HG02588 (cell line): ENCODE data around the gene UNC93B1.

ENCODE experiments used
- ATAC-seq: cut with Tn5 transposase; IDR thresholded peaks from one replicate; pipeline ENCODE4 v1.9.1; 2021; ENCODE audit warnings: mild to moderate bottlenecking, moderate library complexity; ENCODE audit not compliant: unreplicated experiment

UNC93B1 gene

DNA sequence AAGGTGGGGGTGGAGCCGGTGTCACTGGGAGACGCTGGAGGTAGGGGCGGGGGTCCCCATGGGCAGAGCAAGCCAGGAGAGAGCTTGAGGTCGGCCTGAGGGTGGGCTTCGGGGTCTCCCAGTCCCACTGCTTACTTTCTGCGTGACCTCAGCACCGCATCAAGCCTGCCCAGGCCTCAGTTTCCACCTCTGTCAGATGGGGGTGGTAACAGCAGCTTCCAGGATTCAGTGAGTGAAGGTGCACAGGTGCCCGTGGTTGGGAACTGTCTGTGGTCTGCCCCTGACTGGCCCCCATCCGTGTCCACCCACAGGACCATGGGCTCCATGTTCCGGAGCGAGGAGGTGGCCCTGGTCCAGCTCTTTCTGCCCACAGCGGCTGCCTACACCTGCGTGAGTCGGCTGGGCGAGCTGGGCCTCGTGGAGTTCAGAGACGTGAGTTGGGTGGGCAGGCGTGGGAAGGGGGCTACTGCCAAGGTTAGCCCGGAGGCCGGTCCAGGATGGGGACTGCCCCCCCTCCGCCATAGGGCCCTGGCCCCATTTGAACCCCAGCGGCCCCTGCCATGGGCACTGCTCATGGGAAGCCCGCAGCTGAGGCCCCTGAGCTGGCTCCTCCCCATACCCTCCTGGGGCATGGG, 37.2 kb upstream of the UNC93B1 start:
- ATAC-seq = no peak

DNA sequence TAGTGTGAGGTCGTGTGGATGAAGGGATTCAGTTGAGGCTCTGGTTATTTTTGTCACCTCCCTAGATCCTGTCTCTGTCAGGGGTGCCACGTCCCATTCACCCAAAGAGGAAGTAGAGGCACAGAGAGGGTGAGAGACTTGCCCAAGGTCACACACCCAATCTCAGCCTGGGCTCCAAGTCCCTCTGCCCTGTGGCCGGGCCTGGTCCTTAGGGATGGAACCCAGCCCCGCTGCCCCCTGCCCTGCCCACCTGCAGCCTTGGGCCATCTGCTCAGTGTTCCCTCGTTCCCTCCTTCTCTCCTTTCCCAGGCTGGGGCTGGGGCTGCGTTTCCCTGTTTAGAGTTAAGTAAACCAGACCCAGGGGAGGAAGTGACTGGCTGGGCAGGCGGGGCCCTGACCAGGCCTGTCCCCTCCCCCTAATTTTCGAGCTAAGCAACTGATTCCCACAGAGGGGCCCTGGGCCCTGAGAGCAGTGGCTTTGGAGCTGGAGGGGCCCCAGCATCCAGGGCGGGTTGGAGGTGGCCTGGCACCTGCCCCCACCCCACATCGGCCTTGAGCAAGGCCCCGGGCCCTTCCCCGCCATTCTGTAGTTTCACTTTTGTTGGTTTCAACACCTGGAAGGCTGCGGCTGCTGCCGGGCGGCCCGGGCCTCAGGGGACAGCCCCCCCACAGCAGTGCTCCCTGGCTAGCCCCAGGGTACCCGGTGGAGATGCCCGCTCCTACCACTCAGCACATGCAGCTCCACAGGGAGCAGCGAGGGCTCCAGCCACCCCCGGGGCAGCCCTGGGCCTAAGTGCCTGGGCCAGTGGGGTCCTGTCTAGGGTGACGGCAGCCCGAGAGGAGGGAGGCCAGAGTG, 36.4 kb upstream of the UNC93B1 start:
- ATAC-seq = peak; percentile 48

GRCh38 chr11:68039526-68040086, 35.7 kb upstream of the UNC93B1 start:
- no peak for ATAC-seq

DNA sequence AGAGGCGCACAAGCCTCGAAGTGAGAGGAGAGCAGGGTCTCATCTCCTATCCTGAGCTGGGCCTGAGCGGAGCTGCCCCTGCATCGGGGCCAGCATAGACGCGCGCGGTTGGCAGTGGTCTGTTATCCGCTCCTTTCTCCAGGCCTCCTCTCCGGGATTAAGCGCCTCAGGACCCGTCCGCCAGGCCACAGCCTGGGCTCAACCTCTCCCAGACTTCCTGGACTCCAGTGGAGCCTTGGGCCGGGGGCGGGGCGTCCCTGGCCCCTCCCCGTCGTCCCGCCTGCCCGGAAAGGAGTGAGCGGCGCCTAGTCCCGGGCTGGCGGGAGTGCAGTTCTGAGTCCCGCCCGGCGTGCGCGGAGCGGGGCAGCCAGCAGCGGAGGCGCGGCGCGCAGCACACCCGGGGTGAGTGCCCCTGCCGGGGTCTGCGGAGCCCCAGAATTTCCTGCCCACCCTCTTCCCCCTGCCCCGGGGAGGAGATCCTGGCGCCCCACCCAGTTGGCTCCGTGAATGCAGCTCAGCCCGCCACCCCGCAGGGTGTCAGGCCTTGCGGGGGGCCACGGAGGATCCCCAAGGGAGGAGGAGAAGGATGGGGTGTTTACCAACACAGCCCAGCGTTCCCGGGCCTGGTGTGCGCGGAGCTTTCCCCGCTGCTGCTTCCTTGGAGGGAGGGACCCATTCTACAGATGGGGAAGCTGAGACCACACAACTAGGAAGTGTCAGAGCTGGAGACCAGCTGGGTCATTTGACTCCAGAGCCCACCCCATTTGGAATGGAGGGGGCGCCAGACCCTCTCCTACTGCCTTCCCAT, 35.0 kb upstream of the UNC93B1 start, which contains the start of gene TCIRG1:
Gene TCIRG1 (plus strand): TSS at position 308 of the 808 bp plus-strand sequence. CDS start 2,247 bp downstream, outside the sequence.
- ATAC-seq = peak; percentile 42

DNA sequence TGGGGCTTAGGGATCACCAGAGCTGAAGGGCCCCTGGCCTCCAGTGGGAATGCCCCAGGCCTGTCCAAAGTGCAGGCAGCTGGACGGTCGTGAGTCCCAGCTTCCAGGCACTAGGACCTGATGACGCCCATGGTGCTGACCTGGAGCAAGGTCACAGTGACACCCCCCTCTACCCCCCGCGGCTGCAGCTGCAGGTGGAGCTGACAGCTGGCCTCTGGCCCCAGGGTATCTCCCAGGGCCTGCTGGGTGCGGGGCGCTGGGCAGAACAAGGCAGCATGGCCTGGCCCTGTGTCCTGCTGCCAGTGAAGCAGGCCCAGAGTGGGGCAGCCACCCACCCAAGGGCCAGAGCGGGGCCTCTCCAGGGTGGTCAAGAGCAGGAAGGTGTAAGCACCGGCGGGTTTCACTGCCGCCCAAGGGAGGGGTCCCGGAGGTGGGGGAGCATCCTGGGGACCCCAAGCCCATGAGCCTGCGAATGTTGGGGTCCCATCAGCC, 34.4 kb upstream of the UNC93B1 start:
- ATAC-seq = no peak

DNA sequence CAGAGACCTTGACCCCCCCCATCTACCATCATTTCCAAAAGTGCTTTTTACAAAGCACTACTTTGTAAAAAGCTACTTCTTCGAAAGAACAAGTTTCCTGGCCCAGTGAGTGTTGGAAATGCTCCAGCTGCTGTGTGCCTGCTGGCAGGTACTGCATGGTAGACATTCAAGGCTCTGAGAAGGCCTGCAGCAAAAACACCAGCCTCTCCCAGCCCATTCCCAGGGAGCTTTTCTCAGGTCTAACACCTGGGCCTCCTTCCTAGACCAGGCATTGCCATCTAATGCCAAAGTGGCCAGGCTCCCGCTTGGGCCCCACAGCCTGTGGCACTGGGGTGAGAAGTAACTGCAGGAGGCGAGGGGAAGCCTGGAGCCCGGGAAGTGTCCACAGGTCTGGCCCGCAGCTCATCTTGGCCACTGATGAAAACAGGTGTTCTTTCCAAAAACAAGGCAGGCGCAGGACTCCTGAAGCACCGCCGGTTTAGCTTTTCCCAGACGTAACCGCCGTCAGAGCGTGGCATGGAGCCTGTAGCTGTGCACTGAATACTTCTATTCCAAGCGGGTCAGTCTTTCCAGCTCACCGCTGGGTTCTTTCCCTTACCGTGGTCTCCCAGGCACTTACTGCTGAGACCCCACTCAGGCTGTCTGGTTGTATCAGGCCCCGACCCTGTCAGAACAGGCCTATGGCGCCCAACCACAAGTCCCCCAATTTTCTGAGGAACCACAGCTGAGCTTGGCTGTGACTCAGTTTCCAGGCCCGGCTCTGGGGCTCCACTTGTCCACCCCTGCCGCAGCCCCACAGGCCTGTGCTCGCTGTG, 33.7 kb upstream of the UNC93B1 start:
- no peak for ATAC-seq

DNA sequence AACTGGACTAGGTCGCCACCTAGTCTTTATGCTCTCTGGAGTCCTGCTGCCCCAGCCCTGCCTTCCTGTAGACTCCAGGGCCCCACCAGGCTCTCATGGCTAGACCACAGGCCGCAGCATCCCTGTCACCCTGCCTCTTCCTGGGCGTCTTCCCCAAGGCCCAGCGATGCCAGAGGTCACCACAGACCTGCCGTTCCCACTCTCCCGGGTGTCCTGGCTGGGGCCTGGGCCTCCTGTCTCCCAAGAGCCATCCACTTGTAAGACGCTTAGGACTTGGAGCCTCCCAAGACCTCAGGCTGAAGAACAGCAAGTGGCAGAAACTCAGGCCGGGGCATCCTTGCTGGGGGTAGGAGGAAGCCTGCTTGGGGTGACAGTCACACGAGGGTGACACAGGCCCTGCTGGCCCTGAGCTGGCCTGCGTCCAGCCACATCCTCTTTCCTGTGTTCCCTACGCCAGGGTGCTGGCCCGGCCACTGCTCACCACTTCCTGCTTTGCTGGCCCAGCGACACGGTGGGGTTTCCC, 32.9 kb upstream of the UNC93B1 start:
- ATAC-seq = no peak

DNA sequence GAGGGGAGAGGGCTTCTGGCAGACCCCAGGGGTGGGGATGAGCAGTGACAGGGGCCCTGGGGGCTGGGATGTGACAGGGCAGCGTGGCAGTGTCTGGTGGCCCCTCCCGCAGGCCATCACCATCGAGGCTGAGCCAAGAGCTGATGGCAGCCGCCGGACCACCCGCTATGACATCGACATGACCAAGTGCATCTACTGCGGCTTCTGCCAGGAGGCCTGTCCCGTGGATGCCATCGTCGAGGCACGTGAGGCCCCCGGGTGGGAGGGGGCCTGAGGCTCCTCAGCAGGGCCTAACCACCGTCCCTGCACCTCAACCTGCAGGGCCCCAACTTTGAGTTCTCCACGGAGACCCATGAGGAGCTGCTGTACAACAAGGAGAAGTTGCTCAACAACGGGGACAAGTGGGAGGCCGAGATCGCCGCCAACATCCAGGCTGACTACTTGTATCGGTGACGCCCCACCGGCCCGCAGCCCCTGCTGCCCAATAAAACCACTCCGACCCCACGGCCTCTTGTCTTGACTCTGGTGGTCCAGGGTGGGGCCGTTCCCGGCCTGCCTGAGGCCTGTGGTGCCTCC, 32.3 kb upstream of the UNC93B1 start:
- no peak for ATAC-seq

GRCh38 chr11:68035266-68035876, 31.5 kb upstream of the UNC93B1 start:
- no peak for ATAC-seq

GRCh38 chr11:68033708-68034045, 29.8 kb upstream of the UNC93B1 start:
- no peak for ATAC-seq

DNA sequence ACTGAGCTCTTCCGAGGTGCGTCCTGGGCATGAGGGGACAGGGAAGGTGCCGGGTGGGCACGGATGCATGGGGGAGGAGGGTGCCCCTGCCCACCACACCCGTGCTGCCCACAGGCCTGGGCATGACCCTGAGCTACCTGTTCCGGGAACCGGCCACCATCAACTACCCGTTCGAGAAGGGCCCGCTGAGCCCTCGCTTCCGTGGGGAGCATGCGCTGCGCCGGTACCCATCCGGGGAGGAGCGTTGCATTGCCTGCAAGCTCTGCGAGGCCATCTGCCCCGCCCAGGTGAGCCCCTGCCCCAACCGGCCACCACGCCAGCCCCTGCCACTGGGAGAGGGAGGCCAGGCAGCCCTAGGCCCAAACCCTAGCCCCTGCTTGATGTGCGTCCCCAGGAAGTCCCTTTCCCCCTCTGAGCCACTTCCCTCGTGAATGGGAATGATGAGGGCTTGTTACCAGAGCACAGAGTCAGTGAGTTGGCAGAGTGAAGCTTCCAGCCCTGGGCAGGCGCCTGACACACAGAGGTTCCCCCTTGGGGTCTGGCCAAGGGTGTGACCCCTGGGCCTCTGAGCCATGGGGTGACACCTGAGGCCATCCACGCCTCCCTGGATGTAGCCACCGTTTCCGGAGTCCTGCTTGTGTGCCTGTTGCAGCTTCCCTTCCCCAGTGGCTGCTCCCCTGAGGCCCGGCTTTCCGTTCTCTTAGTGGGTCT, 29.3 kb upstream of the UNC93B1 start:
- ATAC-seq = no peak

DNA sequence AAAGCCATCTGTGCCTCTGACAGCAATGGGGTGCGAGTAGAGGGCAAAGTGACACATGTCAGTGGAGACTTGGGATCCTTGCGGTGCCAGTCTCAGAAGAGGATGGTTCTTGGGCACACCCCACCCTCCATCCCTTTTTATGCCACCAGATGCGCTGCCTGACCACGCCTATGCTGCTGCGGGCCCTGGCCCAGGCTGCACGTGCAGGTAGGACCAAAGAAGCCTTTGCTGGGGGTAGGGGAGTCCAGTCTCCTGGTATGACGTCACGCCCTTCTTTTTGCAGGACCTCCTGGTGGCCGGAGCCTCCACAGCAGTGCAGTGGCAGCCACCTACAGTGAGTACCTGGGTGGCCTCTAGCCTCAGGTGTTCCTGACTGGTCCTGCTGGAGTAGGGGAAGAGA, 28.1 kb upstream of the UNC93B1 start:
- no peak for ATAC-seq

DNA sequence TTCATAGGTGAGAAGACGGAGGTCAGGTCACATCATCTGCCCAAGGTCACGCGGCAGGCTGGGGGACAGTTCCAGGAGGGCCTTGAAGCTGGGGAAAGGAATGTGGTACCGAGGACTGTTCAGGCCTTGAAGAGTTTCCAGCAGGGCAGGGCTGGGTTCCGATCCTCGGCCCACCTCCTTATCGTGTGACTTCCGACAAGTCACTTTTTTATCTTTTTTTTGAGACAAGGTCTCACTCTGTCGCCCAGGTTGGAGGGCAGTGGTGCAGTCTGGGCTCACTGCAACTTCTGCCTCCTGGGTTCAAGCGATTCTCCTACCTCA, 27.2 kb upstream of the UNC93B1 start:
- no peak for ATAC-seq

DNA sequence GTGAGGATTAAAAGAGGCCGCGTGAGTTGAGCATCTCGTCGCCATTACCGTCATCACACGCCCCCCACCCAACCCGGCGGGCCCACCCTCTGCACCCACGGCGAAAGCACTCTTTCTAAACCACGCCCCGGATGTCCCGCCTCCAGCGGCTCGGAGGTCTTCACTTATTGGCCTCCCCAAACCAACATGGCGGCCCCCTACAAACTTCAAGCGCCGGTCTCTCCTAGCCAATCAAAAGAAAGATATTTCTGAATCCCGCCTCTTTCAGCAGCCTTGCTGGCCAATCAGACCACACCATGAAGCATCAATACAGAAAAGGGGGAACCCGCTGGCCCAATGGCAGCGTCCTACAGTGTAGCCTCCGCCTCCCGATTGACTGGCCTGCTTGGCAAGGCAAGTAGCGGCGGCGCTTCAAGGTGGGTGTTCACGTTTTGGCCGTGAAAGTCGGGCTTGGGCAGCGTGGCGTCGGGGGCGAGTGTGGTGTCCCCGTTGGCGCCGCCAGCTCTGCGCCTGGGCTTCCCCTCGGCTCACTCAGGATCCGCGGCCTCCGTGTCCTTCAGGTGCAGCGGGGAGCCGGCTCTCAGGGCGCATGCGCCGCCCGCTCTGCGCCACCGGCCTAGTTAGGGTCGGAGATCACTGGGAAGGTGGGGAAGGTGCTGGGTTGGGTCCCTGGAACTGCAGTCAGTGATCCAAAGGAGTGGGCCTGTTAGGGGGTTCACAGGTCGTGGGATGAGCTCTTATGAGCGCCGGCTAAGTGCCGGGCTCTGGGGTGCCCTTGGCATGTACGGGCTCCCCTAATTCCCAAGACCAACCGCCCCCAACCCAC, 26.6 kb upstream of the UNC93B1 start, which contains the start of gene NDUFS8:
Gene NDUFS8 (plus strand): TSS at position 364 of the 826 bp plus-strand sequence. CDS start 1,471 bp downstream, outside the sequence.
- ATAC-seq = peak; percentile 89

DNA sequence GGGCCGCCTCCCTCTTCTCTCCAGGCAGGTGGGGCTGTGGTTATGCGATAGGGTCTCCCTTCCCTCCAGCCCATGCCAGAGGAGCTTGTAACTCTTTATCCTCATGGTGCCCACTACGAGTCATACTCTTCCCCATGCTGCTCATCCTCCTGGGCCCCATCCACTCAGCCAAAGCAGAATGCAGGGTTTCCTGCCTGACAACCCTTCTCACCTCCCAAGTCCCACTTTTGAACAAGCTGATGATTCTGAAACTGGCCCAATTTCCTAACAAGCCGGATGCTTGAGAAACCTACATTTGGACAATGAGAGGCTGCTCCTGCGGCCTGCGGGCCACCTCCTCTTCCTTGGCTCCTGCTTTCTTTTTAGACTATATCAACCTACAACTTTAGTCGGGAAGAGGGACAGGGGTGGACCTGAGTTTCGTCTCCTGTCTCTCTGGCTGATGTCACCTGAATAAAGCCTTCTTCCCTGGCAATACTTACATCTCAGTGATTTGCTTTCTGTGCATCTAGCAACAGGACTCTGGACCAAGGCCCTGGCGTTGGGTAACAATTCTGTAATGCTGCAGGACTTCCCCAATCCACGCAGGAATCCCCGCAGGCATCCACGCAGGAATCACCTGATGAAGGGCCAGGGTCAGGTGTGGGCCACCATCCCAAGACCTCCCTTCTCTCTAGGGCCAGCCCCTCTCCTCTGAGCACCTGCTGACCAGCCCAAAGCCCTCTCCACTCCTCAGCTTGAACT, 25.1 kb upstream of the UNC93B1 start:
- no peak for ATAC-seq

- ATAC-seq = no peak
Observed at GRCh38 chr11:68027667-68028066, 23.8 kb upstream of the UNC93B1 start.
